WTC11 (cell line): ENCODE data around the gene DPP7. TPM values are rescaled to one million over a fixed set of nuclear protein-coding genes. Genes with fewer than 3 reads are reported as not detected.
A peak's percentile ranks its signal among the peaks of the same experiment; 100 is the strongest.

Experiments
- ATAC-seq: fragments of 200-7000 bp; cut with Tn5 transposase; 2 replicates; pipeline ENCODE4 v1.10.0; 2021; ENCODE audit warnings: mild to moderate bottlenecking, moderate library complexity
- CTCF ChIA-PET: fragments of 300-600 bp; sonication (Branson Sonifier 250); formaldehyde crosslinking; loops from one replicate; lab custom pipeline; 2021; ENCODE audit warnings: antibody characterized with exemption; lab: Charles Lee
- POLR2A ChIA-PET: fragments of 350-600 bp; sonication (Branson Sonifier 250); formaldehyde crosslinking; loops from one replicate; lab custom pipeline; 2021; ENCODE audit warnings: antibody characterized with exemption; lab: Charles Lee
- DNase-seq: peaks from one replicate; pipeline ENCODE4 v3.0.0; 2021; ENCODE audit warnings: low spot score
- H3K27ac Mint-ChIP-seq: 2 replicates; pipeline ENCODE4 v1.8.0; 2021; ENCODE audit warnings: mixed read lengths
- H3K27me3 Mint-ChIP-seq: 2 replicates; pipeline ENCODE4 v1.8.0; 2021; ENCODE audit warnings: low read depth, mild to moderate bottlenecking, moderate library complexity, mixed read lengths
- H3K36me3 Mint-ChIP-seq: 2 replicates; pipeline ENCODE4 v1.8.0; 2021; ENCODE audit warnings: mixed read lengths
- H3K4me1 Mint-ChIP-seq: 2 replicates; pipeline ENCODE4 v1.8.0; 2022; ENCODE audit warnings: mixed read lengths
- H3K4me3 Mint-ChIP-seq: 2 replicates; pipeline ENCODE4 v1.8.0; 2021; ENCODE audit warnings: mild to moderate bottlenecking, moderate library complexity, mixed read lengths
- H3K9me3 Mint-ChIP-seq: 2 replicates; pipeline ENCODE4 v1.8.0; 2021; ENCODE audit warnings: mixed read lengths
- ATF1 ChIP-seq: sonication (generic); formaldehyde crosslinking; IDR thresholded peaks from 2 replicates; pipeline ENCODE4 v1.8.1; 2023; ENCODE audit warnings: mild to moderate bottlenecking, moderate library complexity, missing genetic modification reagents
- CREM ChIP-seq: sonication (generic); formaldehyde crosslinking; IDR thresholded peaks from 2 replicates; pipeline ENCODE4 v1.8.1; 2022; ENCODE audit warnings: mild to moderate bottlenecking, missing genetic modification reagents, moderate library complexity
- E2F4 ChIP-seq: sonication (generic); formaldehyde crosslinking; IDR thresholded peaks from 2 replicates; pipeline ENCODE4 v1.8.1; 2022; ENCODE audit warnings: low read depth, mild to moderate bottlenecking, moderate library complexity, missing genetic modification reagents, borderline replicate concordance
- ERG ChIP-seq: fragments of 250-450 bp; sonication (Bioruptor Pico); IDR thresholded peaks from 2 replicates; pipeline ENCODE4 v1.8.0; 2021; ENCODE audit warnings: mild to moderate bottlenecking
- ESRRA ChIP-seq: sonication (generic); formaldehyde crosslinking; IDR thresholded peaks from 2 replicates; pipeline ENCODE4 v1.8.1; 2022; ENCODE audit warnings: mild to moderate bottlenecking, missing genetic modification reagents, borderline replicate concordance
- FOXP1 ChIP-seq: sonication (generic); formaldehyde crosslinking; IDR thresholded peaks from 2 replicates; pipeline ENCODE4 v1.8.0; 2022; ENCODE audit warnings: missing genetic modification reagents, mild to moderate bottlenecking, moderate library complexity, borderline replicate concordance
- GRHL2 ChIP-seq: fragments of 250-450 bp; sonication (Bioruptor Pico); IDR thresholded peaks from 2 replicates; pipeline ENCODE4 v1.8.0; 2022; ENCODE audit warnings: mild to moderate bottlenecking, moderate library complexity; ENCODE audit not compliant: insufficient replicate concordance, severe bottlenecking
- IRF2 ChIP-seq: sonication (generic); formaldehyde crosslinking; IDR thresholded peaks from 2 replicates; pipeline ENCODE4 v1.8.0; 2022; ENCODE audit warnings: low read depth, missing genetic modification reagents, borderline replicate concordance
- MXD4 ChIP-seq: fragments of 250-450 bp; sonication (Bioruptor Pico); IDR thresholded peaks from 2 replicates; pipeline ENCODE4 v1.8.0; 2021; ENCODE audit warnings: mild to moderate bottlenecking, moderate library complexity, borderline replicate concordance
- MYBL2 ChIP-seq: sonication (generic); formaldehyde crosslinking; IDR thresholded peaks from 2 replicates; pipeline ENCODE4 v1.8.1; 2023; ENCODE audit warnings: mild to moderate bottlenecking, moderate library complexity, missing genetic modification reagents
- NFATC4 ChIP-seq: fragments of 250-450 bp; sonication (Bioruptor Pico); IDR thresholded peaks from 2 replicates; pipeline ENCODE4 v1.9.0; 2021; ENCODE audit warnings: mild to moderate bottlenecking
- NFYB ChIP-seq: sonication (generic); formaldehyde crosslinking; conservative IDR thresholded peaks from 2 replicates; pipeline ENCODE4 v1.8.0; 2022; ENCODE audit warnings: low read depth, missing genetic modification reagents
- NR3C1 ChIP-seq: sonication (generic); formaldehyde crosslinking; conservative IDR thresholded peaks from 2 replicates; pipeline ENCODE4 v1.8.1; 2023; ENCODE audit warnings: low read depth, mild to moderate bottlenecking, missing genetic modification reagents
- OVOL2 ChIP-seq: fragments of 250-450 bp; sonication (Bioruptor Pico); IDR thresholded peaks from 2 replicates; pipeline ENCODE4 v1.9.0; 2021; ENCODE audit warnings: mild to moderate bottlenecking, borderline replicate concordance
- PRRX2 ChIP-seq: fragments of 250-450 bp; sonication (Bioruptor Pico); IDR thresholded peaks from 2 replicates; pipeline ENCODE4 v1.8.0; 2021; ENCODE audit warnings: mild to moderate bottlenecking
- SMAD3 ChIP-seq: sonication (generic); formaldehyde crosslinking; IDR thresholded peaks from 2 replicates; pipeline ENCODE4 v1.8.0; 2022; ENCODE audit warnings: missing genetic modification reagents, mild to moderate bottlenecking, borderline replicate concordance
- SP1 ChIP-seq: sonication (generic); formaldehyde crosslinking; conservative IDR thresholded peaks from 2 replicates; pipeline ENCODE4 v1.8.1; 2022; ENCODE audit warnings: missing genetic modification reagents
- ZNF396 ChIP-seq: fragments of 250-450 bp; sonication (Bioruptor Pico); IDR thresholded peaks from 2 replicates; pipeline ENCODE4 v1.8.0; 2021; ENCODE audit warnings: mild to moderate bottlenecking, moderate library complexity, borderline replicate concordance
- ZNF416 ChIP-seq: fragments of 250-450 bp; sonication (Bioruptor Pico); IDR thresholded peaks from 2 replicates; pipeline ENCODE4 v1.9.0; 2021; ENCODE audit warnings: mild to moderate bottlenecking, inconsistent platforms
- ZNF423 ChIP-seq: fragments of 250-450 bp; sonication (Bioruptor Pico); IDR thresholded peaks from 2 replicates; pipeline ENCODE4 v2.1.2; 2022; ENCODE audit warnings: mild to moderate bottlenecking, moderate library complexity
- ZNF425 ChIP-seq: fragments of 250-450 bp; sonication (Bioruptor Pico); conservative IDR thresholded peaks from 2 replicates; pipeline ENCODE4 v1.9.0; 2021; ENCODE audit warnings: mild to moderate bottlenecking
- ZNF512 ChIP-seq: sonication (generic); formaldehyde crosslinking; IDR thresholded peaks from 2 replicates; pipeline ENCODE4 v1.8.1; 2022; ENCODE audit warnings: missing genetic modification reagents, borderline replicate concordance
- total RNA-seq: library from RNA; stranded (reverse); gene quantifications from 3 replicates; pipeline ENCODE4 v1.2.3, GENCODE V29; 2021

Gene DPP7
- total RNA-seq, 1 experiment from 2014 or later = 38.9 TPM

DNA sequence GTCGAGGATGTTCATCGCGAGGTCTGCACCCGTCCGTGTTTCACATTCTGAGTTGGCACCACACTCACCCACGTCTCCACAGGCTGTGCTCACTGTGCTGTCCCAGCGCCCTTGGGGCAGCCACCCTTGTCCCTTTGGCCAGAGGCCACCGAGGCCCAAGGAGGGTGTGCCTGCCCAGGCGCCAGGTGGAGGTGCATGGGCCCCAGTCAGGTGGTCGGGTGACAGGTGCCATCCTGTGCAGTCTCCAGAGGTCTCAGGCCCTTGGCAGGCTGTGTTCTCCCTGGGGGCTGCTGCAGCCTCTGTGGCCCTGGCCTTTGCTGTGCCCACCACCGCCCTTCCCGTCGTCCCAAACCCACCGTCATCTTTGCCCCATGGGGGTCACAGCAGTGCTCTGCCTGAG lies 15.3 kb downstream of the DPP7 start:
- Mint-ChIP-seq H3K4me3 (no peak overlapping the region), H3K27ac (no peak overlapping the region), H3K36me3 (peaks cover 21% of the 10 kb centered on the region), H3K9me3 (no peaks in the 10 kb centered on the region), H3K27me3 (no peaks in the 10 kb centered on the region), H3K4me1 (no peaks in the 10 kb centered on the region)
- no peak for TF ChIP-seq GRHL2 (CRISPR knock-in tag)
- TF ChIP-seq ATF1 (CRISPR knock-in tag) = no peak
- no peak for TF ChIP-seq ZNF416
- no peak for TF ChIP-seq NFATC4 (CRISPR knock-in tag)
- no peak for TF ChIP-seq CREM
- no peak for TF ChIP-seq ZNF396 (CRISPR knock-in tag)
- TF ChIP-seq MYBL2 (CRISPR knock-in tag) = no peak
- no peak for TF ChIP-seq ZNF512
- ATAC-seq (no peak), DNase-seq (no peak)
- CTCF ChIA-PET = interaction anchor here (2.2 kb wide), 1 partner anchor 31 kb away, joined by 6 read pairs; no protein-coding TSS in a partner anchor
- POLR2A ChIA-PET = no interaction called here

DNA sequence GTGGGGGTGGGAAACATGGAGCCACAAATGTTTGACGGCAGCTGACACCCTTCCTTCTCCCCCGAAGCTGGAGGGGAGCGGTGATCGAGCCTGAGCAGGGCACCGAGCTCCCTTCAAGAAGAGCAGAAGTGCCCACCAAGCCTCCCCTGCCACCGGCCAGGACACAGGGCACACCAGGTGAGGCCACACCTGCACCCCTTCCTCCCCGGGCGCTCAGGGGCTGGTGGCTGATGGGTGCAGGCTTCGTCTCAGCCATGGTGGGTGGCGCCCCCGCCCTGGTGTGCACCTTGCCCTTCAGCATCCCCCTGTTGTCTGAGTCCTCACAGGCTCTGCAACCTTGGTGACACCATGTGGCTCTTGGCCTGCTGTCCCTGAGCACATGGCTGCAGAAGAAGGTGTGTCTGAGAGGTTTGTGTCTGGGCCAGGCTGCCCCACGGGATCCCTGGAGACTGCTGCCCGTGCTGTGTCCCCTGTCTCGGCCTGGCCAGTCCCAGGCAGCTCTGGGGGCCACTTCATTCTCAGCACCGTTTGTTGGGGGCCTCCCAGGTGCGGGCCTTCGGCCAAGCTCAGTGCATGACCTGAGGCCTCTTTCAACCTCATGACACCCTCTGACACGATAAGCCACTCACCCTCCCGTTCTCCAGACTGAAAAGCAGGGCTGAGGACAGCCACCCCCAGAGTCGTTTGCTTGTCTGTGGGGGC lies 16.6 kb downstream of the DPP7 start:
- H3K4me3 Mint-ChIP-seq = no peak overlapping the region
- ATAC-seq = no peak
- CTCF ChIA-PET = interaction anchor here (3.4 kb wide), 1 partner anchor 139 kb away, joined by 9 read pairs; no protein-coding TSS in a partner anchor
- TF ChIP-seq NFYB (CRISPR knock-in tag) = no peak
- no peak for TF ChIP-seq OVOL2
- TF ChIP-seq ESRRA (CRISPR knock-in tag) = no peak
- TF ChIP-seq ZNF425 (CRISPR knock-in tag) = no peak
- TF ChIP-seq FOXP1 (CRISPR knock-in tag) = no peak
- TF ChIP-seq ERG (CRISPR knock-in tag) = no peak
- TF ChIP-seq SMAD3 = no peak
- peaks cover 24% of the 10 kb centered on the region for H3K36me3 Mint-ChIP-seq
- no peaks in the 10 kb centered on the region for H3K27me3 Mint-ChIP-seq
- no peak for DNase-seq
- POLR2A ChIA-PET = no interaction called here
- H3K27ac Mint-ChIP-seq = no peak overlapping the region
- no peaks in the 10 kb centered on the region for H3K9me3 Mint-ChIP-seq
- no peaks in the 10 kb centered on the region for H3K4me1 Mint-ChIP-seq

- H3K36me3 Mint-ChIP-seq = peaks cover 30% of the 10 kb centered on the region
- ChIA-PET CTCF (interaction anchor here (1.2 to 3.4 kb wide), 2 partner anchors 62 to 139 kb away, joined by 4 to 9 read pairs; no protein-coding TSS in a partner anchor), POLR2A (no interaction called here)
- 0 out of 2 replicates have a peak overlapping the region, but pooled peaks have one; percentile 57 for H3K27ac Mint-ChIP-seq
- H3K4me1 Mint-ChIP-seq = no peaks in the 10 kb centered on the region
- no peaks in the 10 kb centered on the region for H3K9me3 Mint-ChIP-seq
- DNase-seq (no peak), ATAC-seq (no peak)
- H3K27me3 Mint-ChIP-seq = no peaks in the 10 kb centered on the region
- no peak overlapping the region for H3K4me3 Mint-ChIP-seq
- TF ChIP-seq MXD4 = no peak
- TF ChIP-seq E2F4 = no peak
- no peak for TF ChIP-seq MYBL2 (CRISPR knock-in tag)
- TF ChIP-seq NR3C1 = no peak
- TF ChIP-seq ZNF423 (CRISPR knock-in tag) = no peak
- no peak for TF ChIP-seq PRRX2 (CRISPR knock-in tag)
- TF ChIP-seq SP1 (CRISPR knock-in tag) = no peak
- TF ChIP-seq IRF2 = no peak
- TF ChIP-seq GRHL2 (CRISPR knock-in tag) = no peak
- no peak for TF ChIP-seq ERG (CRISPR knock-in tag)
Observed at GRCh38 chr9:137096785-137097546, 17.6 kb downstream of the DPP7 start.
